Measurements from ENCODE around the gene FGGY.
"Not testable (repeated sequence)": the region's sequence is repeated elsewhere in the genome, so short reads cannot be mapped to it uniquely, and the experiment has no call there.

The FGGY gene

GRCh38 chr1:59522925-59523505 lies 226.1 kb downstream of the FGGY start:
- no peak for DNase-seq

- no peak for DNase-seq
These were observed 227.0 kb downstream of the FGGY start for GRCh38 chr1:59523745-59524450.

- DNase-seq: no peak
These were observed 229.3 kb downstream of the FGGY start for GRCh38 chr1:59526240-59526639.

GRCh38 chr1:59528471-59528870 lies 231.6 kb downstream of the FGGY start:
- no peak for DNase-seq

GRCh38 chr1:59528900-59529299 lies 232.0 kb downstream of the FGGY start:
- DNase-seq: no peak

GRCh38 chr1:59530119-59530518 lies 233.2 kb downstream of the FGGY start:
- DNase-seq: no peak

- no peak for DNase-seq
These were observed 235.2 kb downstream of the FGGY start for GRCh38 chr1:59532102-59532501.

GRCh38 chr1:59538476-59538875 lies 241.6 kb downstream of the FGGY start:
- DNase-seq: not testable (repeated sequence)

GRCh38 chr1:59539961-59540681 lies 243.2 kb downstream of the FGGY start:
- no peak for DNase-seq

- no peak for DNase-seq
These were observed 244.3 kb downstream of the FGGY start for GRCh38 chr1:59541161-59541560.

- no peak for DNase-seq
These were observed 245.0 kb downstream of the FGGY start for GRCh38 chr1:59541891-59542290.

GRCh38 chr1:59543211-59543668 lies 246.3 kb downstream of the FGGY start:
- no peak for DNase-seq

- DNase-seq: no peak
These were observed 247.9 kb downstream of the FGGY start for GRCh38 chr1:59544615-59545293.

GRCh38 chr1:59545830-59546229 lies 248.9 kb downstream of the FGGY start:
- no peak for DNase-seq

- DNase-seq: no peak
These were observed 252.4 kb downstream of the FGGY start for GRCh38 chr1:59549066-59549837.

GRCh38 chr1:59549903-59550302 lies 253.0 kb downstream of the FGGY start:
- no peak for DNase-seq

- no peak for DNase-seq
These were observed 255.1 kb downstream of the FGGY start for GRCh38 chr1:59552007-59552406.

GRCh38 chr1:59553371-59553770 lies 256.5 kb downstream of the FGGY start:
- DNase-seq: no peak

GRCh38 chr1:59554011-59554663 lies 257.2 kb downstream of the FGGY start:
- DNase-seq: no peak

GRCh38 chr1:59554752-59555151 lies 257.9 kb downstream of the FGGY start:
- no peak for DNase-seq

GRCh38 chr1:59556398-59556797 lies 259.5 kb downstream of the FGGY start:
- DNase-seq: no peak

Measured in effector CD8-positive, alpha-beta T cell (primary cell).